ENCODE measurements around the gene ZNF25. TPM values are rescaled to one million over a fixed set of nuclear protein-coding genes. Genes with fewer than 3 reads are reported as not detected.

Gene ZNF25
- total and polyA plus RNA-seq, 2 experiments from 2014 or later = 0.23 to 0.76 TPM

DNA sequence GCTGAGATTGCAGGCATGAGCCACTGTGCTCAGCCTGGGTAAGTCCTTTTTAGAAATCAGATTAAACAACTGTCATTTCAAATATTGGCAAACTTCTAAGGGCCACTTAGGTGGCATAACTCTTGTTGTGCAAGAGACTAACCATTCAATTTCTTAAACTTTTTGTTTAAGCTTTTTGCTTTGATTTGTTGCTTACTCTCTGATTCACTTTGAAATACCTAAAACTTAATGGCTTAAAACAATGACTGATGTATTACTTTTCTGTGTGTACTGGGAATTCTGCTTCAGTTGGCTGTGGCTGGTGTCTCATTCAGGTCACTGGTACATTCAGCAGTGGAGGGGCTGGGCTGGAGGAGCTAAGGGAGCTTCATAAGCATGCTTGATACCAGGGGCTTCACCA lies 28.9 kb downstream of the ZNF25 start:
- Histone ChIP-seq H3K4me1 (ENCODE audit: insufficient read depth) (no peaks in the 10 kb centered on the region), H3F3A (replicated peaks; ENCODE audit: low read depth) (no peaks in the 10 kb centered on the region), H3K9me2 (ENCODE audit: insufficient read depth) (no peaks in the 10 kb centered on the region), H3K4me2 (no peak overlapping the region), H3K27ac (ENCODE audit: low read depth) (no peak overlapping the region), H3K79me2 (replicated peaks; ENCODE audit: insufficient read depth) (no peaks in the 10 kb centered on the region), H3K36me3 (ENCODE audit: insufficient read depth) (no peaks in the 10 kb centered on the region; the same call in 1 of the 2 replicates), H4K20me1 (replicated peaks; ENCODE audit: insufficient read depth) (no peaks in the 10 kb centered on the region), H3K27me3 (ENCODE audit: insufficient read depth) (no peaks in the 10 kb centered on the region), H2AFZ (no peak overlapping the region), H3K4me3 (no peak overlapping the region)
- no peak overlapping the region for H3K4me3 Mint-ChIP-seq
- no peak for TF ChIP-seq POLR2AphosphoS5 (IDR thresholded peaks at IDR 0.05; ENCODE audit: low read depth)
- peaks cover 96% of the 10 kb centered on the region for H3K9me3 Mint-ChIP-seq
- ATAC-seq = no peak
- DNase-seq (ENCODE audit: low spot score) = no peak
- no peak overlapping the region for H3K27ac Mint-ChIP-seq
- peaks cover 2% of the 10 kb centered on the region for H3K27me3 Mint-ChIP-seq (ENCODE audit: insufficient read depth, low read depth, poor library complexity)
- H3K4me1 Mint-ChIP-seq = no peaks in the 10 kb centered on the region
- H3K36me3 Mint-ChIP-seq (ENCODE audit: low read depth) = peaks cover 36% of the 10 kb centered on the region

DNA sequence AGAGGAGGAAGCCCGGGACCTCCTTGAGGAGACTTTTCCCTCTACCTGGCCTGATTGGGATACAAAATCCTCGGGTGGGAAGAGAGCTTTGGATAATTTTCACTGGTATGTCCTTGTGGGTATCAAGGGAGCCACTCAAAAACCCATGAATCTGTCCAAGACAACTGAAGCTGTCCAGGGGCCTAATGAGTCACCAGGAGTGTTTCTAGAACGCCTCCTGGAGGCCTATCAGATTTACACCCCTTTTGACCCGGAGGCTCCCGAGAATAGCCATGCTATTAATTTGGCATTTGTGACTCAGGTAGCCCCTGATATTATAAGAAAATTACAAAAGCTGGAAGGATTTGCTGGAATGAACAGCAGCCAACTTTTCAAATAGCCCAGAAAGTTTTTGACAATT lies 38.6 kb downstream of the ZNF25 start:
- Mint-ChIP-seq H3K4me1 (no peaks in the 10 kb centered on the region), H3K9me3 (peaks cover 98% of the 10 kb centered on the region), H3K36me3 (ENCODE audit: low read depth) (peaks cover 47% of the 10 kb centered on the region), H3K27ac (no peak overlapping the region), H3K4me3 (no peak overlapping the region), H3K27me3 (ENCODE audit: insufficient read depth, low read depth, poor library complexity) (peaks cover 13% of the 10 kb centered on the region)
- DNase-seq (ENCODE audit: low spot score) (no peak), ATAC-seq (no peak)
- H3K9me2 ChIP-seq (ENCODE audit: insufficient read depth) = no peaks in the 10 kb centered on the region
- H3K27ac ChIP-seq (ENCODE audit: low read depth) = no peak overlapping the region
- H3K36me3 ChIP-seq (ENCODE audit: insufficient read depth) = no peaks in the 10 kb centered on the region; the same call in 1 of the 2 replicates
- H3F3A ChIP-seq (replicated peaks; ENCODE audit: low read depth) = no peaks in the 10 kb centered on the region
- H4K20me1 ChIP-seq (replicated peaks; ENCODE audit: insufficient read depth) = no peaks in the 10 kb centered on the region
- H3K4me2 ChIP-seq = no peak overlapping the region
- no peak overlapping the region for H3K4me3 ChIP-seq
- H3K27me3 ChIP-seq (ENCODE audit: insufficient read depth) = no peaks in the 10 kb centered on the region
- no peak for TF ChIP-seq JUNB (IDR thresholded peaks at IDR 0.05; ENCODE audit: unreplicated experiment)
- TF ChIP-seq NANOG (IDR thresholded peaks at IDR 0.05; ENCODE audit: borderline replicate concordance) = no peak
- no peak for TF ChIP-seq EZH2 (IDR thresholded peaks at IDR 0.05; ENCODE audit: low read depth, unreplicated experiment)
- no peaks in the 10 kb centered on the region for H3K79me2 ChIP-seq (replicated peaks; ENCODE audit: insufficient read depth)
- no peak overlapping the region for H2AFZ ChIP-seq
- no peaks in the 10 kb centered on the region for H3K4me1 ChIP-seq (ENCODE audit: insufficient read depth)

DNA sequence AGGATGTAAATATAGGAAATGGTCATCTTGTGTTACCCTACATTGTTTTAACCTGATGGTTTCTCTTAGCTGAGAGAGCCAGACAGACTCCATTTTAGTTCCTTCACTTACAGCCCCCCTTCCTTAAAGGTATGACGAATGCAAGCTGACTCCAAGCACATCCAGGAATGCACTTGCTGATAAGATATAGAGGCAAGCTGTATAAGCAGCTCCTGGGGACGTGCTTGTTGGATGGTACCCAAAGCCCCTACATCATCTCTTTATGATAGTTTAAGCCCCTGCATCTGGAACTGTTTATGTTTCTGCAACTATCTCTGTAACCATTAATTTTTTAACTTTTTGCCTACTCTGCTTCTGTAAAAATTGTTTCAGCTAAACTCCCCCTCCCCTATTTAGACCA lies 41.7 kb downstream of the ZNF25 start:
- Histone ChIP-seq H3K79me2 (replicated peaks; ENCODE audit: insufficient read depth) (no peaks in the 10 kb centered on the region), H3K4me1 (ENCODE audit: insufficient read depth) (no peaks in the 10 kb centered on the region), H3K27ac (ENCODE audit: low read depth) (no peak overlapping the region), H3K4me2 (no peak overlapping the region), H3K4me3 (no peak overlapping the region), H3K27me3 (ENCODE audit: insufficient read depth) (no peaks in the 10 kb centered on the region), H3F3A (replicated peaks; ENCODE audit: low read depth) (no peaks in the 10 kb centered on the region), H3K36me3 (ENCODE audit: insufficient read depth) (no peaks in the 10 kb centered on the region; the same call in 1 of the 2 replicates), H2AFZ (no peak overlapping the region), H3K9me2 (ENCODE audit: insufficient read depth) (no peaks in the 10 kb centered on the region), H4K20me1 (replicated peaks; ENCODE audit: insufficient read depth) (no peaks in the 10 kb centered on the region)
- DNase-seq (ENCODE audit: low spot score) (no peak), ATAC-seq (no peak)
- peaks cover 13% of the 10 kb centered on the region for H3K27me3 Mint-ChIP-seq (ENCODE audit: insufficient read depth, low read depth, poor library complexity)
- H3K4me3 Mint-ChIP-seq = no peak overlapping the region
- H3K9me3 Mint-ChIP-seq = peaks cover 96% of the 10 kb centered on the region
- H3K4me1 Mint-ChIP-seq = no peaks in the 10 kb centered on the region
- peaks cover 42% of the 10 kb centered on the region for H3K36me3 Mint-ChIP-seq (ENCODE audit: low read depth)
- H3K27ac Mint-ChIP-seq = no peak overlapping the region
- TF ChIP-seq POLR2AphosphoS5 (IDR thresholded peaks at IDR 0.05; ENCODE audit: low read depth) = no peak
- TF ChIP-seq, protein P1, sequence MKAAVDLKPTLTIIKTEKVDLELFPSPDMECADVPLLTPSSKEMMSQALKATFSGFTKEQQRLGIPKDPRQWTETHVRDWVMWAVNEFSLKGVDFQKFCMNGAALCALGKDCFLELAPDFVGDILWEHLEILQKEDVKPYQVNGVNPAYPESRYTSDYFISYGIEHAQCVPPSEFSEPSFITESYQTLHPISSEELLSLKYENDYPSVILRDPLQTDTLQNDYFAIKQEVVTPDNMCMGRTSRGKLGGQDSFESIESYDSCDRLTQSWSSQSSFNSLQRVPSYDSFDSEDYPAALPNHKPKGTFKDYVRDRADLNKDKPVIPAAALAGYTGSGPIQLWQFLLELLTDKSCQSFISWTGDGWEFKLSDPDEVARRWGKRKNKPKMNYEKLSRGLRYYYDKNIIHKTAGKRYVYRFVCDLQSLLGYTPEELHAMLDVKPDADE (IDR thresholded peaks at IDR 0.05) = no peak
- TF ChIP-seq JUNB (IDR thresholded peaks at IDR 0.05; ENCODE audit: unreplicated experiment) = no peak
- TF ChIP-seq ZNF114 (CRISPR knock-in tag; IDR thresholded peaks at IDR 0.05) = no peak
- TF ChIP-seq ZNF331 (CRISPR knock-in tag; IDR thresholded peaks at IDR 0.05; ENCODE audit: low read depth) = no peak
- TF ChIP-seq, protein P2, sequence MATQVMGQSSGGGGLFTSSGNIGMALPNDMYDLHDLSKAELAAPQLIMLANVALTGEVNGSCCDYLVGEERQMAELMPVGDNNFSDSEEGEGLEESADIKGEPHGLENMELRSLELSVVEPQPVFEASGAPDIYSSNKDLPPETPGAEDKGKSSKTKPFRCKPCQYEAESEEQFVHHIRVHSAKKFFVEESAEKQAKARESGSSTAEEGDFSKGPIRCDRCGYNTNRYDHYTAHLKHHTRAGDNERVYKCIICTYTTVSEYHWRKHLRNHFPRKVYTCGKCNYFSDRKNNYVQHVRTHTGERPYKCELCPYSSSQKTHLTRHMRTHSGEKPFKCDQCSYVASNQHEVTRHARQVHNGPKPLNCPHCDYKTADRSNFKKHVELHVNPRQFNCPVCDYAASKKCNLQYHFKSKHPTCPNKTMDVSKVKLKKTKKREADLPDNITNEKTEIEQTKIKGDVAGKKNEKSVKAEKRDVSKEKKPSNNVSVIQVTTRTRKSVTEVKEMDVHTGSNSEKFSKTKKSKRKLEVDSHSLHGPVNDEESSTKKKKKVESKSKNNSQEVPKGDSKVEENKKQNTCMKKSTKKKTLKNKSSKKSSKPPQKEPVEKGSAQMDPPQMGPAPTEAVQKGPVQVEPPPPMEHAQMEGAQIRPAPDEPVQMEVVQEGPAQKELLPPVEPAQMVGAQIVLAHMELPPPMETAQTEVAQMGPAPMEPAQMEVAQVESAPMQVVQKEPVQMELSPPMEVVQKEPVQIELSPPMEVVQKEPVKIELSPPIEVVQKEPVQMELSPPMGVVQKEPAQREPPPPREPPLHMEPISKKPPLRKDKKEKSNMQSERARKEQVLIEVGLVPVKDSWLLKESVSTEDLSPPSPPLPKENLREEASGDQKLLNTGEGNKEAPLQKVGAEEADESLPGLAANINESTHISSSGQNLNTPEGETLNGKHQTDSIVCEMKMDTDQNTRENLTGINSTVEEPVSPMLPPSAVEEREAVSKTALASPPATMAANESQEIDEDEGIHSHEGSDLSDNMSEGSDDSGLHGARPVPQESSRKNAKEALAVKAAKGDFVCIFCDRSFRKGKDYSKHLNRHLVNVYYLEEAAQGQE (IDR thresholded peaks at IDR 0.05; ENCODE audit: unreplicated experiment) = no peak
- TF ChIP-seq EZH2 (IDR thresholded peaks at IDR 0.05; ENCODE audit: low read depth, unreplicated experiment) = no peak

Measured in GM23338 (cell line).